Measurements from ENCODE around the gene NPB. TPM values are rescaled to one million over a fixed set of nuclear protein-coding genes. Genes with fewer than 3 reads are reported as not detected.

NPB gene
- total and polyA plus RNA-seq, 9 donors, result 0.43 to 3.1 (median 1.3) TPM

DNA sequence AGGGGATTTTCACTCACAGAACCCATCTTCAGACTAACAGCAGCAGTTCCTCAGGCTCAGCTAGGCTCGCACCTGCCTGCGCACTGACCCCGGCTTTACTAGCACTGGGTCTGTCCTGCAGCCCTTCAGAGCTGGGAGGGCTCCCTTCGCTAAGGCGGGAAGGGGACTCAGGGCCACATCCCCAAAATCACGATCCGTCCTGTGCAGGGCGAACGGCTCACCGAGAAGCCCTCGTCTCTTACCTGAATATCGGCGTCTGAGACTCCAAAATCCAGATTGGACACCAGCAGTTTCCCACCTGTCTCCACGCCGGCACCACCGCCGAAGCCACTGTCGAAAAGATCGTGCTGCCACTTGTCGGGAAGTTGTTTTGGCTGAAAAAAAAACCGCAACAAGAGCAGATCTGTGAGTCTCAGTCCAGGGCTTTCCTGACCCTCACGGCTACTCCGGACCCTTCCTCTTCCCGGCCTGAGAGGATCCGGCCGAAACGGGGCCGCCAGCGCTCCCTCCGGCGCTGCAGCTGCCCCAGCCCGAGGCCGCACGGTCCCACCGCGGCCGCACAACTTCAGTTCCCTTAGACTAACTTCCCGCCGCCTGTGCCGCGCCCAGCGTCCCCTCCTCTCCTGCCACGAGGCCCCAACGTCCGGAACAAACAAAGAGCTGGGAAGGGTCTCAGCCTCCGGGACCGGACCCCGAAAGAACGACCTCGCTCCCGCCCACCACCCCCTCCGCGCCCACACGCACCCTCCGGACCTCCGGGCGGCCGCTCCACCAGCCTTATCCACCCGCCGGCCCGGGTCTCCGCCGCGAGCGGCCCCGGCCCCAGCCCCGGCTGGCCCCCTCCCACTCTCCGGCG lies 11.4 kb upstream of the NPB start:
- 5 to 8% (median 8%) methylated on average over 45 to 69 of the region's 69 CpGs for WGBS, 3 donors
- peak in 1 of 5 donors; percentile 47 for DNase-seq
- TF ChIP-seq POLR2A (IDR thresholded peaks at IDR 0.05) (no peak), EP300 (IDR thresholded peaks at IDR 0.05) (no peak)
- H3K9me3 ChIP-seq, result no peaks in the 10 kb centered on the region
- H3K27me3 ChIP-seq, result no peaks in the 10 kb centered on the region
- intact Hi-C loops (cut with DNase I), result no loop called here
- peak overlapping the region; percentile 33 to 76 for H3K27ac ChIP-seq
- H3K36me3 ChIP-seq, result no peaks in the 10 kb centered on the region
- H3K4me1 ChIP-seq (ENCODE audit: insufficient read depth), result peaks cover 11% of the 10 kb centered on the region
- peak overlapping the region; percentile 99 for H3K4me3 ChIP-seq

DNA sequence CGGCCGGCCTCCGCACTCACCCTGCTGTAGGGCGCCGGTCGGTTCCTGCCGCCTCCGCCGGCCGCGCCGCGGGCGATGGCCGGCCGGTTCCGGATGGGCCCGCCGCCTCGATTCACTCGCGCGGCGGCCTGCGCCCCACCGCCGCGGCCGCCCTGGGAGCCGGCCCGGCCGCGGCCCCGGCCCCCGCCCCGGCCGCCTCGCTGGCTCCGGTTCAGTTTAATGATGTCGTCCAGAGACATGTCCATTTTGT lies 10.8 kb upstream of the NPB start:
- WGBS, 3 donors, result 0 to 2% (median 1%) methylated on average over 1 to 40 of the region's 40 CpGs
- TF ChIP-seq, protein P1, sequence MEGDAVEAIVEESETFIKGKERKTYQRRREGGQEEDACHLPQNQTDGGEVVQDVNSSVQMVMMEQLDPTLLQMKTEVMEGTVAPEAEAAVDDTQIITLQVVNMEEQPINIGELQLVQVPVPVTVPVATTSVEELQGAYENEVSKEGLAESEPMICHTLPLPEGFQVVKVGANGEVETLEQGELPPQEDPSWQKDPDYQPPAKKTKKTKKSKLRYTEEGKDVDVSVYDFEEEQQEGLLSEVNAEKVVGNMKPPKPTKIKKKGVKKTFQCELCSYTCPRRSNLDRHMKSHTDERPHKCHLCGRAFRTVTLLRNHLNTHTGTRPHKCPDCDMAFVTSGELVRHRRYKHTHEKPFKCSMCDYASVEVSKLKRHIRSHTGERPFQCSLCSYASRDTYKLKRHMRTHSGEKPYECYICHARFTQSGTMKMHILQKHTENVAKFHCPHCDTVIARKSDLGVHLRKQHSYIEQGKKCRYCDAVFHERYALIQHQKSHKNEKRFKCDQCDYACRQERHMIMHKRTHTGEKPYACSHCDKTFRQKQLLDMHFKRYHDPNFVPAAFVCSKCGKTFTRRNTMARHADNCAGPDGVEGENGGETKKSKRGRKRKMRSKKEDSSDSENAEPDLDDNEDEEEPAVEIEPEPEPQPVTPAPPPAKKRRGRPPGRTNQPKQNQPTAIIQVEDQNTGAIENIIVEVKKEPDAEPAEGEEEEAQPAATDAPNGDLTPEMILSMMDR (IDR thresholded peaks at IDR 0.05), result no peak
- TF ChIP-seq POLR2A (IDR thresholded peaks at IDR 0.05) (no peak), EP300 (IDR thresholded peaks at IDR 0.05) (no peak)
- Histone ChIP-seq H3K27ac (peak overlapping the region; percentile 33 to 76), H3K36me3 (no peaks in the 10 kb centered on the region), H3K4me3 (peak overlapping the region; percentile 99), H3K27me3 (no peaks in the 10 kb centered on the region), H3K9me3 (no peaks in the 10 kb centered on the region), H3K4me1 (ENCODE audit: insufficient read depth) (peaks cover 11% of the 10 kb centered on the region)
- intact Hi-C loops (cut with DNase I), result no loop called here
- no peak for DNase-seq

DNA sequence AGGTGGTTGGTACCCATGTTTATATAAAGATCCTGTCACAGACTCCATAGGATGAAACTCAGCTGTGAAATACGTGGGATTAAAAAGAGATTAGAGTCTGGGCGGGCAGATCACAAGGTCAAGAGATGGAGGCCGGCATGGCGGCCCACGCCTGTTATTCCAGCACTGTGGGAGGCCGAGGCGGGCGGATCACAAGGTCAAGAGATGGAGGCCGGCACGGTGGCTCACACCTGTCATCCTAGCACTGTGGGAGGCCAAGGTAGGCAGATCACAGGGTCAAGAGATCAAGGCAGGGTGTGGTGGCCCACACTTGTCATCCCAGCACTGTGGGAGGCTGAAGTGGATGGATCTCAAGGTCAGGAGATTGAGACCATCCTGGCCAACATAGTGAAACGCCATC lies 6.6 kb upstream of the NPB start:
- DNase-seq, result no peak
- TF ChIP-seq POLR2A (IDR thresholded peaks at IDR 0.05) (no peak), EP300 (IDR thresholded peaks at IDR 0.05) (no peak)
- TF ChIP-seq, protein P1 (IDR thresholded peaks at IDR 0.05), result no peak
- intact Hi-C loops (cut with DNase I), result no loop called here
- Histone ChIP-seq H3K9me3 (no peaks in the 10 kb centered on the region), H3K4me1 (ENCODE audit: insufficient read depth) (peaks cover 10% of the 10 kb centered on the region), H3K36me3 (no peaks in the 10 kb centered on the region), H3K4me3 (no peak overlapping the region), H3K27me3 (no peaks in the 10 kb centered on the region), H3K27ac (no peak overlapping the region)
- 76 to 83% (median 81%) methylated on average over 11 of the region's 11 CpGs for WGBS, 3 donors

- no peak overlapping the region for H3K4me3 ChIP-seq
- TF ChIP-seq, protein P1 (IDR thresholded peaks at IDR 0.05), result no peak
- TF ChIP-seq POLR2A (IDR thresholded peaks at IDR 0.05) (no peak), EP300 (IDR thresholded peaks at IDR 0.05) (no peak)
- no peak overlapping the region for H3K27ac ChIP-seq
- no peaks in the 10 kb centered on the region for H3K9me3 ChIP-seq
- no peak for DNase-seq
- no peaks in the 10 kb centered on the region for H3K27me3 ChIP-seq
- H3K36me3 ChIP-seq, result no peaks in the 10 kb centered on the region
- peaks cover 2% of the 10 kb centered on the region for H3K4me1 ChIP-seq (ENCODE audit: insufficient read depth)
- intact Hi-C loops (cut with DNase I), result no loop called here
- WGBS, 3 donors, result 83 to 86% (median 85%) methylated on average over 19 of the region's 19 CpGs
Measured at GRCh38 chr17:81898029-81898866, 3.8 kb upstream of the NPB start.

All from ovary (tissue), 9 donors.